IMR-90 (cell line): ENCODE results near the gene LDLRAD4. TPM values are rescaled to one million over a fixed set of nuclear protein-coding genes. Genes with fewer than 3 reads are reported as not detected.

Experiments used
- ATAC-seq: fragments of 200-7000 bp; cut with Tn5 transposase; 2 replicates; pipeline ENCODE4 v1.9.1; 2020; ENCODE audit warnings: low read depth, mild to moderate bottlenecking, moderate library complexity
- BruUV-seq: library from RNA; stranded (reverse); fragments of 400-500 nt; replicated peaks from 2 replicates; lab custom pipeline; 2021; lab: Mats Ljungman, UMichigan
- CTCF ChIA-PET: fragments of 300-600 bp; formaldehyde crosslinking; extraction: SDS; loops from one replicate; lab custom pipeline; 2021; ENCODE audit warnings: antibody characterized with exemption; lab: Yijun Ruan, JAX
- POLR2A ChIA-PET: fragments of 300-600 bp; sonication (Branson Sonifier 250); formaldehyde crosslinking; loops from one replicate; lab custom pipeline; 2022; ENCODE audit warnings: antibody characterized with exemption; ENCODE audit not compliant: unreplicated experiment; lab: Charles Lee
- DNase-seq: peaks from one replicate; pipeline ENCODE4 v3.0.0; 2013
- H2AFZ ChIP-seq: replicated peaks from 2 replicates; pipeline ENCODE3; 2013; ENCODE audit warnings: low read length, mild to moderate bottlenecking; ENCODE audit not compliant: poor library complexity
- H2AK5ac ChIP-seq: 2 replicates; pipeline ENCODE4 v1.6.1; 2013; ENCODE audit warnings: low read depth, low read length, inconsistent platforms
- H2AK9ac ChIP-seq: replicated peaks from 2 replicates; pipeline ENCODE3; 2013; ENCODE audit warnings: mild to moderate bottlenecking, low read depth, low read length, moderate library complexity; ENCODE audit not compliant: poor library complexity
- H2BK120ac ChIP-seq: 2 replicates; pipeline ENCODE4 v1.6.1; 2013; ENCODE audit warnings: low read depth, low read length, inconsistent platforms
- H2BK15ac ChIP-seq: 3 replicates; pipeline ENCODE4 v1.6.1; 2013; ENCODE audit warnings: low read depth, low read length, inconsistent platforms
- H2BK20ac ChIP-seq: 2 replicates; pipeline ENCODE4 v1.6.1; 2013; ENCODE audit warnings: low read depth, mild to moderate bottlenecking, inconsistent platforms, low read length, moderate library complexity
- H2BK5ac ChIP-seq: 2 replicates; pipeline ENCODE4 v1.6.1; 2013; ENCODE audit warnings: mild to moderate bottlenecking, low read depth, low read length, inconsistent platforms; ENCODE audit not compliant: poor library complexity, severe bottlenecking
- H3K14ac ChIP-seq: replicated peaks from 2 replicates; pipeline ENCODE4 v1.6.1; 2013; ENCODE audit warnings: low read depth, low read length, inconsistent platforms
- H3K18ac ChIP-seq: 2 replicates; pipeline ENCODE4 v1.6.1; 2013; ENCODE audit warnings: low read depth, low read length, control low read depth
- H3K23ac ChIP-seq: 2 replicates; pipeline ENCODE4 v1.6.1; 2013; ENCODE audit warnings: low read depth, low read length, inconsistent platforms
- H3K27ac ChIP-seq: 2 replicates; pipeline ENCODE4 v1.5.1; 2013; ENCODE audit warnings: mild to moderate bottlenecking, control low read depth, low read length; ENCODE audit not compliant: insufficient read depth
- H3K27me3 ChIP-seq: 2 replicates; pipeline ENCODE4 v1.6.1; 2013; ENCODE audit warnings: low read length; ENCODE audit not compliant: control insufficient read depth, insufficient read depth
- H3K36me3 ChIP-seq: 2 replicates; pipeline ENCODE4 v1.6.1; 2013; ENCODE audit warnings: low read length, mixed read lengths; ENCODE audit not compliant: control insufficient read depth, insufficient read depth
- H3K4ac ChIP-seq: 2 replicates; pipeline ENCODE4 v1.6.1; 2013; ENCODE audit warnings: low read depth, low read length, inconsistent platforms
- H3K4me1 ChIP-seq: 2 replicates; pipeline ENCODE4 v1.6.1; 2013; ENCODE audit warnings: low read length, mixed read lengths; ENCODE audit not compliant: control insufficient read depth, insufficient read depth
- H3K4me2 ChIP-seq: 2 replicates; pipeline ENCODE4 v1.6.1; 2013; ENCODE audit warnings: low read depth, mild to moderate bottlenecking, control low read depth, low read length, moderate library complexity
- H3K4me3 ChIP-seq: 2 replicates; pipeline ENCODE4 v1.5.1; 2013; ENCODE audit warnings: low read depth, mild to moderate bottlenecking, control low read depth, low read length, moderate library complexity; ENCODE audit not compliant: insufficient read depth
- H3K56ac ChIP-seq: 2 replicates; pipeline ENCODE4 v1.6.1; 2013; ENCODE audit warnings: low read length, inconsistent platforms; ENCODE audit not compliant: insufficient read depth; ENCODE audit errors: extremely low read depth
- H3K79me1 ChIP-seq, 2 experiments: 2 replicates each; pipeline ENCODE4 v1.6.1; 2013; ENCODE audit warnings: low read length in 2 of 2, inconsistent platforms in 1 of 2, low read depth in 1 of 2
- H3K9ac ChIP-seq: 2 replicates; pipeline ENCODE4 v1.6.1; 2013; ENCODE audit warnings: low read depth, low read length, control low read depth
- H3K9me1 ChIP-seq: 2 replicates; pipeline ENCODE4 v1.6.1; 2013; ENCODE audit warnings: low read length, inconsistent platforms; ENCODE audit not compliant: insufficient read depth
- H3K9me3 ChIP-seq: 2 replicates; pipeline ENCODE4 v1.6.1; 2013; ENCODE audit warnings: low read length; ENCODE audit not compliant: control insufficient read depth, insufficient read depth
- H4K20me1 ChIP-seq: 2 replicates; pipeline ENCODE4 v1.6.1; 2013; ENCODE audit warnings: low read length, inconsistent platforms; ENCODE audit not compliant: insufficient read depth
- H4K5ac ChIP-seq: 2 replicates; pipeline ENCODE4 v1.6.1; 2013; ENCODE audit warnings: mild to moderate bottlenecking, low read depth, low read length, control low read depth
- H4K8ac ChIP-seq, 2 experiments: 2 replicates each; pipeline ENCODE4 v1.6.1; 2013; ENCODE audit warnings: low read depth in 2 of 2, low read length in 2 of 2, control low read depth in 1 of 2, inconsistent platforms in 1 of 2
- H4K91ac ChIP-seq: 2 replicates; pipeline ENCODE4 v1.6.1; 2013; ENCODE audit warnings: low read depth, low read length, inconsistent platforms; ENCODE audit not compliant: insufficient read depth
- CEBPB ChIP-seq: IDR thresholded peaks from 2 replicates; pipeline ENCODE4 v1.6.1; 2012; ENCODE audit warnings: low read depth, low read length, improper control_type of control experiment
- NFE2L2 ChIP-seq: fragments of 150-350 bp; IDR thresholded peaks from 2 replicates; pipeline ENCODE4 v1.6.1; 2016; ENCODE audit warnings: low read depth, mild to moderate bottlenecking, low read length
- RFX5 ChIP-seq: IDR thresholded peaks from 2 replicates; pipeline ENCODE4 v1.8.0; 2012; ENCODE audit warnings: low read depth, mild to moderate bottlenecking, low read length, moderate library complexity
- USF2 ChIP-seq: fragments of 150-350 bp; IDR thresholded peaks from 2 replicates; pipeline ENCODE4 v1.6.1; 2017; ENCODE audit warnings: mild to moderate bottlenecking, antibody characterized with exemption, low read length, low read depth
- WGBS, 2 experiments: methylation state at CpG; one replicate each; pipeline versions ENCODE4 v1.1.5 to v1.1.7; 2013; ENCODE audit warnings: missing lambda C conversion rate in 2 of 2; ENCODE audit not compliant: insufficient read length in 1 of 2; ENCODE audit errors: extremely low coverage in 2 of 2; 5-methylcytosine and 5-hydroxymethylcytosine counted together
- dilution Hi-C: fragments of 300-500 bp; cut with HindIII; formaldehyde crosslinking; loops from one replicate; pipeline ENCODE4 v1.14.3; 2018; ENCODE audit warnings: low sequenced_read_pairs; ENCODE audit not compliant: unreplicated experiment
- in situ Hi-C: fragments of 300-500 bp; cut with MboI; formaldehyde crosslinking; loops from 3 replicates; pipeline ENCODE4 v1.14.3; 2019; ENCODE audit warnings: low sequenced_read_pairs, inconsistent platforms, mixed read lengths
- intact Hi-C: fragments of 100-400 bp; cut with micrococcal nuclease; formaldehyde crosslinking; loops from 2 replicates; pipeline ENCODE4 v1.10.0; 2022
- polyA plus RNA-seq, 3 experiments: library from polyadenylated mRNA; depleted of rRNA; stranded (reverse); fragments of >200 nt; gene quantifications; 2 replicates each; pipeline ENCODE4 v1.2.3, GENCODE V29; 2012; ENCODE audit warnings: low replicate concordance in 1 of 3
- total RNA-seq: library from RNA; depleted of rRNA; stranded (reverse); fragments of >200 nt; gene quantifications from 2 replicates; pipeline ENCODE4 v1.2.3, GENCODE V29; 2012

Gene LDLRAD4
- total and polyA plus RNA-seq, 2 of the 4 experiments (the other 2 are of a cell fraction), result not detected

GRCh38 chr18:13416848-13417247 lies 198.3 kb downstream of the LDLRAD4 start:
- Histone ChIP-seq H3K56ac (no peak overlapping the region), H3K4ac (no peak overlapping the region), H3K4me3 (no peak overlapping the region), H4K8ac (no peak overlapping the region), H3K18ac (no peak overlapping the region), H3K27me3 (no peaks in the 10 kb centered on the region), H3K4me2 (no peak overlapping the region), H4K91ac (no peak overlapping the region), H3K14ac (no peak overlapping the region), H2BK5ac (no peak overlapping the region), H3K9me1 (no peaks in the 10 kb centered on the region), H2BK20ac (no peak overlapping the region), H4K5ac (no peak overlapping the region), H3K9me3 (peaks cover 2% of the 10 kb centered on the region; the same call in 1 of the 2 replicates), H4K20me1 (no peaks in the 10 kb centered on the region), H3K79me1 (no peaks in the 10 kb centered on the region), H2BK15ac (no peak overlapping the region), H3K4me1 (no peaks in the 10 kb centered on the region), H2AK9ac (no peak overlapping the region), H3K9ac (no peak overlapping the region), H3K27ac (no peak overlapping the region), H2BK120ac (no peak overlapping the region), H2AK5ac (no peak overlapping the region), H2AFZ (no peak overlapping the region), H3K23ac (no peak overlapping the region), H3K36me3 (no peaks in the 10 kb centered on the region)
- in situ Hi-C loops, result no loop called here
- WGBS, 2 experiments, result no CpG with 5 or more reads among the region's 3 CpGs
- POLR2A ChIA-PET, result no interaction called here
- ATAC-seq (no peak), DNase-seq (no peak)
- dilution Hi-C loops, result no loop called here
- CTCF ChIA-PET, result no interaction called here
- TF ChIP-seq NFE2L2 (no peak), RFX5 (no peak), CEBPB (0 out of 2 replicates have a peak, but pooled peaks have one; percentile 10), USF2 (no peak)
- intact Hi-C loops, result no loop called here
- BruUV-seq, result no TSS peak
